WTC11 (cell line): ENCODE measurements around the gene IL17RB. TPM values are rescaled to one million over a fixed set of nuclear protein-coding genes. Genes with fewer than 3 reads are reported as not detected.

Source experiments
- ATAC-seq: fragments of 200-7000 bp; cut with Tn5 transposase; 2 replicates; pipeline ENCODE4 v1.10.0; 2021; ENCODE audit warnings: mild to moderate bottlenecking, moderate library complexity
- CTCF ChIA-PET: fragments of 300-600 bp; sonication (Branson Sonifier 250); formaldehyde crosslinking; loops from one replicate; lab custom pipeline; 2021; ENCODE audit warnings: antibody characterized with exemption; lab: Charles Lee
- POLR2A ChIA-PET: fragments of 350-600 bp; sonication (Branson Sonifier 250); formaldehyde crosslinking; loops from one replicate; lab custom pipeline; 2021; ENCODE audit warnings: antibody characterized with exemption; lab: Charles Lee
- DNase-seq: peaks from one replicate; pipeline ENCODE4 v3.0.0; 2021; ENCODE audit warnings: low spot score
- H3K27ac Mint-ChIP-seq: 2 replicates; pipeline ENCODE4 v1.8.0; 2021; ENCODE audit warnings: mixed read lengths
- H3K27me3 Mint-ChIP-seq: 2 replicates; pipeline ENCODE4 v1.8.0; 2021; ENCODE audit warnings: low read depth, mild to moderate bottlenecking, moderate library complexity, mixed read lengths
- H3K36me3 Mint-ChIP-seq: 2 replicates; pipeline ENCODE4 v1.8.0; 2021; ENCODE audit warnings: mixed read lengths
- H3K4me1 Mint-ChIP-seq: 2 replicates; pipeline ENCODE4 v1.8.0; 2022; ENCODE audit warnings: mixed read lengths
- H3K4me3 Mint-ChIP-seq: 2 replicates; pipeline ENCODE4 v1.8.0; 2021; ENCODE audit warnings: mild to moderate bottlenecking, moderate library complexity, mixed read lengths
- H3K9me3 Mint-ChIP-seq: 2 replicates; pipeline ENCODE4 v1.8.0; 2021; ENCODE audit warnings: mixed read lengths
- AR ChIP-seq: fragments of 250-450 bp; sonication (Bioruptor Pico); IDR thresholded peaks from 2 replicates; pipeline ENCODE4 v1.9.0; 2021; ENCODE audit warnings: mild to moderate bottlenecking
- CREB1 ChIP-seq: sonication (generic); formaldehyde crosslinking; IDR thresholded peaks from 2 replicates; pipeline ENCODE4 v1.8.0; 2023; ENCODE audit warnings: mild to moderate bottlenecking, missing genetic modification reagents
- E2F4 ChIP-seq: sonication (generic); formaldehyde crosslinking; IDR thresholded peaks from 2 replicates; pipeline ENCODE4 v1.8.1; 2022; ENCODE audit warnings: low read depth, mild to moderate bottlenecking, moderate library complexity, missing genetic modification reagents, borderline replicate concordance
- ELF4 ChIP-seq: sonication (generic); formaldehyde crosslinking; IDR thresholded peaks from 2 replicates; pipeline ENCODE4 v1.8.1; 2022; ENCODE audit warnings: low read depth, mild to moderate bottlenecking, moderate library complexity, missing genetic modification reagents
- GABPB1 ChIP-seq: sonication (generic); formaldehyde crosslinking; IDR thresholded peaks from 2 replicates; pipeline ENCODE4 v1.8.1; 2023; ENCODE audit warnings: mild to moderate bottlenecking, missing genetic modification reagents
- GTF2I ChIP-seq: fragments of 250-450 bp; sonication (Bioruptor Pico); conservative IDR thresholded peaks from 2 replicates; pipeline ENCODE4 v1.4.0; 2021; ENCODE audit warnings: mild to moderate bottlenecking
- JAZF1 ChIP-seq: fragments of 250-450 bp; sonication (Bioruptor Pico); IDR thresholded peaks from 2 replicates; pipeline ENCODE4 v1.9.0; 2021; ENCODE audit warnings: moderate library complexity, mild to moderate bottlenecking, inconsistent platforms
- JUN ChIP-seq: sonication (generic); formaldehyde crosslinking; IDR thresholded peaks from 2 replicates; pipeline ENCODE4 v1.8.0; 2023; ENCODE audit warnings: mild to moderate bottlenecking, missing genetic modification reagents
- MXD4 ChIP-seq: fragments of 250-450 bp; sonication (Bioruptor Pico); IDR thresholded peaks from 2 replicates; pipeline ENCODE4 v1.8.0; 2021; ENCODE audit warnings: mild to moderate bottlenecking, moderate library complexity, borderline replicate concordance
- NFYB ChIP-seq: sonication (generic); formaldehyde crosslinking; conservative IDR thresholded peaks from 2 replicates; pipeline ENCODE4 v1.8.0; 2022; ENCODE audit warnings: low read depth, missing genetic modification reagents
- OVOL2 ChIP-seq: fragments of 250-450 bp; sonication (Bioruptor Pico); IDR thresholded peaks from 2 replicates; pipeline ENCODE4 v1.9.0; 2021; ENCODE audit warnings: mild to moderate bottlenecking, borderline replicate concordance
- SOX15 ChIP-seq: fragments of 250-450 bp; sonication (Bioruptor Pico); IDR thresholded peaks from 2 replicates; pipeline ENCODE4 v1.9.0; 2021; ENCODE audit warnings: mild to moderate bottlenecking
- STAT6 ChIP-seq: sonication (generic); formaldehyde crosslinking; conservative IDR thresholded peaks from 2 replicates; pipeline ENCODE4 v1.8.1; 2023; ENCODE audit warnings: mild to moderate bottlenecking, low read depth, missing genetic modification reagents, moderate library complexity
- TCF7 ChIP-seq: sonication (generic); formaldehyde crosslinking; IDR thresholded peaks from 2 replicates; pipeline ENCODE4 v1.8.0; 2022; ENCODE audit warnings: mild to moderate bottlenecking, low read depth, missing genetic modification reagents, moderate library complexity
- ZMAT4 ChIP-seq: fragments of 250-450 bp; sonication (Bioruptor Pico); IDR thresholded peaks from 2 replicates; pipeline ENCODE4 v1.9.0; 2021; ENCODE audit warnings: mild to moderate bottlenecking
- ZNF121 ChIP-seq: sonication (generic); formaldehyde crosslinking; IDR thresholded peaks from 2 replicates; pipeline ENCODE4 v1.8.0; 2023; ENCODE audit warnings: missing genetic modification reagents
- ZNF281 ChIP-seq: sonication (generic); formaldehyde crosslinking; IDR thresholded peaks from 2 replicates; pipeline ENCODE4 v1.8.0; 2023; ENCODE audit warnings: mild to moderate bottlenecking, missing genetic modification reagents
- ZNF671 ChIP-seq: fragments of 250-450 bp; sonication (Bioruptor Pico); IDR thresholded peaks from 2 replicates; pipeline ENCODE4 v1.8.0; 2021; ENCODE audit warnings: mild to moderate bottlenecking
- ZSCAN18 ChIP-seq: fragments of 250-450 bp; sonication (Bioruptor Pico); IDR thresholded peaks from 2 replicates; pipeline ENCODE4 v2.1.2; 2022; ENCODE audit warnings: mild to moderate bottlenecking, moderate library complexity
- total RNA-seq: library from RNA; stranded (reverse); gene quantifications from 3 replicates; pipeline ENCODE4 v1.2.3, GENCODE V29; 2021

IL17RB gene
- total RNA-seq, 1 experiment from 2014 or later, result 5.6 TPM

- Mint-ChIP-seq H3K27me3 (peaks cover 28% of the 10 kb centered on the region), H3K4me1 (no peaks in the 10 kb centered on the region), H3K4me3 (no peak overlapping the region), H3K36me3 (no peaks in the 10 kb centered on the region), H3K27ac (no peak overlapping the region), H3K9me3 (no peaks in the 10 kb centered on the region)
- CTCF ChIA-PET, result no interaction called here
- no peak for ATAC-seq
- no peak for TF ChIP-seq ELF4 (CRISPR knock-in tag)
- no peak for TF ChIP-seq ZNF671 (CRISPR knock-in tag)
- TF ChIP-seq ZMAT4, result no peak
- TF ChIP-seq SOX15, result no peak
- no peak for TF ChIP-seq ZNF281 (CRISPR knock-in tag)
- TF ChIP-seq ZSCAN18, result no peak
- no peak for TF ChIP-seq JAZF1 (CRISPR knock-in tag)
- TF ChIP-seq OVOL2, result no peak
- no peak for TF ChIP-seq NFYB (CRISPR knock-in tag)
- no peak for TF ChIP-seq STAT6
- TF ChIP-seq MXD4, result no peak
- TF ChIP-seq ZNF121 (CRISPR knock-in tag), result no peak
- no peak for TF ChIP-seq CREB1
- no peak for TF ChIP-seq GABPB1
- TF ChIP-seq GTF2I, result no peak
- TF ChIP-seq JUN (CRISPR knock-in tag), result no peak
- no peak for DNase-seq
- POLR2A ChIA-PET, result no interaction called here
These were observed 54.4 kb downstream of the IL17RB start for GRCh38 chr3:53900666-53901331.

- Mint-ChIP-seq H3K9me3 (no peaks in the 10 kb centered on the region), H3K36me3 (no peaks in the 10 kb centered on the region), H3K4me3 (no peak overlapping the region), H3K27ac (no peak overlapping the region), H3K27me3 (peaks cover 28% of the 10 kb centered on the region), H3K4me1 (no peaks in the 10 kb centered on the region)
- no peak for ATAC-seq
- ChIA-PET CTCF (no interaction called here), POLR2A (no interaction called here)
- DNase-seq, result no peak
- no peak for TF ChIP-seq AR (CRISPR knock-in tag)
- no peak for TF ChIP-seq E2F4
- no peak for TF ChIP-seq STAT6
- TF ChIP-seq MXD4, result no peak
- TF ChIP-seq TCF7 (CRISPR knock-in tag), result no peak
These were observed 55.7 kb downstream of the IL17RB start for GRCh38 chr3:53902067-53902466.
